MCF 10A (cell line): ENCODE measurements around the gene RGSL1. TPM values are rescaled to one million over a fixed set of nuclear protein-coding genes. Genes with fewer than 3 reads are reported as not detected.
A peak's percentile ranks its signal among the peaks of the same experiment; 100 is the strongest.

Source experiments
- BruUV-seq: library from RNA; stranded (reverse); fragments of 400-500 nt; replicated peaks from 2 replicates; lab custom pipeline; 2021; lab: Mats Ljungman, UMichigan
- CTCF ChIA-PET: fragments of 300-600 bp; sonication (Branson Sonifier 250); formaldehyde crosslinking; extraction: SDS; loops from one replicate; lab custom pipeline; 2021; ENCODE audit warnings: antibody characterized with exemption, inconsistent platforms; lab: Yijun Ruan, JAX
- POLR2A ChIA-PET: fragments of 300-600, 350-650 bp; sonication (Branson Sonifier 250); formaldehyde crosslinking; extraction: SDS; loops from one replicate; lab custom pipeline; 2020; ENCODE audit warnings: antibody characterized with exemption, inconsistent platforms; lab: Yijun Ruan, JAX
- DNase-seq: peaks from one replicate; pipeline ENCODE4 v3.0.0-alpha.2; 2018; ENCODE audit not compliant: unreplicated experiment
- H3K27ac Mint-ChIP-seq: one replicate; pipeline ENCODE4 v1.8.0; 2022; ENCODE audit warnings: mild to moderate bottlenecking, low read depth, mixed read lengths; ENCODE audit not compliant: unreplicated experiment
- H3K27me3 Mint-ChIP-seq: one replicate; pipeline ENCODE4 v1.8.0; 2022; ENCODE audit warnings: mixed read lengths; ENCODE audit not compliant: insufficient read depth, unreplicated experiment
- H3K36me3 Mint-ChIP-seq: one replicate; pipeline ENCODE4 v1.8.0; 2022; ENCODE audit warnings: mild to moderate bottlenecking, moderate library complexity, mixed read lengths; ENCODE audit not compliant: insufficient read depth, unreplicated experiment
- H3K4me1 Mint-ChIP-seq: one replicate; pipeline ENCODE4 v1.8.0; 2022; ENCODE audit warnings: mixed read lengths; ENCODE audit not compliant: insufficient read depth, unreplicated experiment
- H3K4me3 Mint-ChIP-seq: one replicate; pipeline ENCODE4 v1.8.0; 2022; ENCODE audit warnings: mild to moderate bottlenecking, moderate library complexity, mixed read lengths; ENCODE audit not compliant: unreplicated experiment
- H3K9me3 Mint-ChIP-seq: one replicate; pipeline ENCODE4 v1.8.0; 2022; ENCODE audit warnings: mixed read lengths; ENCODE audit not compliant: unreplicated experiment
- CTCF ChIP-seq: fragments of 200-600 bp; IDR thresholded peaks from one replicate; pipeline ENCODE4 v1.8.0; 2022; ENCODE audit warnings: antibody characterized with exemption, mild to moderate bottlenecking; ENCODE audit not compliant: unreplicated experiment
- intact Hi-C: fragments of 100-400 bp; cut with micrococcal nuclease; formaldehyde crosslinking; loops from 2 replicates; pipeline ENCODE4 v1.14.1; 2022
- total RNA-seq: library from RNA; stranded (reverse); gene quantifications from 2 replicates; pipeline ENCODE4 v1.2.3, GENCODE V29; 2022

RGSL1 gene
- total RNA-seq, 1 experiment from 2014 or later = not detected

- no peak for TF ChIP-seq CTCF
- H3K9me3 Mint-ChIP-seq = no peaks in the 10 kb centered on the region
- intact Hi-C loops = no loop called here
These were observed 137.1 kb downstream of the RGSL1 start for GRCh38 chr1:182587093-182587492.

GRCh38 chr1:182587666-182588499 is 137.9 kb downstream of the RGSL1 start:
- peak overlapping the region; percentile 93 for H3K27ac Mint-ChIP-seq
- intact Hi-C loops = loop anchor here (2.0 kb wide), 1 partner anchor 191 kb away; no protein-coding TSS in a partner anchor
- peaks cover 5% of the 10 kb centered on the region for H3K4me1 Mint-ChIP-seq
- POLR2A ChIA-PET = interaction anchor here (0.7 to 2.4 kb wide), 28 partner anchors 8 to 1121 kb away, joined by 3 to 17 read pairs (median 4); partner anchors contain the start of gene RGS16
- no peak for DNase-seq
- no peaks in the 10 kb centered on the region for H3K9me3 Mint-ChIP-seq
- CTCF ChIA-PET = interaction anchor here (0.5 to 23.4 kb wide), 14 partner anchors 9 to 535 kb away, joined by 3 to 991 read pairs (median 6); partner anchors contain the start of genes NPL and RGS16
- no peak for TF ChIP-seq CTCF
- H3K27me3 Mint-ChIP-seq = no peaks in the 10 kb centered on the region
- BruUV-seq = TSS peak; percentile 56
- peaks cover 15% of the 10 kb centered on the region for H3K36me3 Mint-ChIP-seq
- H3K4me3 Mint-ChIP-seq = peak overlapping the region; percentile 84

More at GRCh38 chr1:182587093-182587492, 137.1 kb downstream of the RGSL1 start:
- Mint-ChIP-seq H3K27me3 (no peaks in the 10 kb centered on the region), H3K4me3 (no peak overlapping the region), H3K27ac (no peak overlapping the region), H3K36me3 (peaks cover 15% of the 10 kb centered on the region), H3K4me1 (peaks cover 5% of the 10 kb centered on the region)
- DNase-seq = no peak
- ChIA-PET CTCF (interaction anchor here (1.9 kb wide), 1 partner anchor 8 kb away, joined by 15 read pairs; no protein-coding TSS in a partner anchor), POLR2A (interaction anchor here (0.6 to 2.1 kb wide), 5 partner anchors 11 to 499 kb away, joined by 3 to 8 read pairs (median 6); no protein-coding TSS in a partner anchor)
- no TSS peak for BruUV-seq

GRCh38 chr1:182588500-182589396 is 138.8 kb downstream of the RGSL1 start, which contains the start of gene RNASEL:
TSS of gene RNASEL (minus strand) at chr1:182589256. CDS start at chr1:182586806, 2,450 bp downstream.
- Mint-ChIP-seq H3K9me3 (no peaks in the 10 kb centered on the region), H3K27me3 (no peaks in the 10 kb centered on the region), H3K36me3 (peaks cover 7% of the 10 kb centered on the region), H3K27ac (peak within 1 kb of the TSS; percentile 93), H3K4me1 (peaks cover 5% of the 10 kb centered on the region), H3K4me3 (peak within 1 kb of the TSS; percentile 84)
- CTCF ChIA-PET = interaction anchor here (0.5 to 23.4 kb wide), 19 partner anchors 8 to 508 kb away, joined by 3 to 991 read pairs (median 5); partner anchors contain the start of genes NPL and RGS16
- POLR2A ChIA-PET = interaction anchor here (0.6 to 2.4 kb wide), 44 partner anchors 9 to 1161 kb away, joined by 3 to 17 read pairs (median 4); partner anchors contain the start of gene RGS16
- DNase-seq = peak; percentile 85
- no peak for TF ChIP-seq CTCF
- intact Hi-C loops = loop anchor here (2.0 kb wide), 1 partner anchor 192 kb away; no protein-coding TSS in a partner anchor
- no TSS peak for BruUV-seq
